H1 (cell line): ENCODE measurements around the gene SCO2.

Experiments
- E2F6 ChIP-seq: IDR thresholded peaks from 2 replicates; pipeline ENCODE4 v1.6.1; 2012; ENCODE audit warnings: inconsistent platforms
- GABPA ChIP-seq: IDR thresholded peaks from 2 replicates; pipeline ENCODE4 v1.6.1; 2011; ENCODE audit warnings: mild to moderate bottlenecking, low read length, moderate library complexity, borderline replicate concordance; ENCODE audit not compliant: insufficient read depth
- HDAC6 ChIP-seq: IDR thresholded peaks from one replicate; pipeline ENCODE4 v1.7.1; 2012; ENCODE audit warnings: low read depth, mild to moderate bottlenecking, inconsistent platforms, low read length, moderate library complexity
- POLR2A ChIP-seq, 2 experiments: IDR thresholded peaks; 1 replicate in 1 of 2; 2 replicates in 1 of 2; pipeline ENCODE4 v1.6.1; 2011; ENCODE audit warnings: low read depth in 2 of 2, low read length in 2 of 2, mild to moderate bottlenecking in 2 of 2; ENCODE audit errors: control extremely low read depth in 1 of 2
- RAD21 ChIP-seq, 2 experiments: IDR thresholded peaks in 1 of 2; conservative IDR thresholded peaks in 1 of 2; 2 replicates each; pipeline ENCODE4 v1.6.1; 2011; ENCODE audit warnings: low read depth in 2 of 2, low read length in 2 of 2, improper control_type of control experiment in 1 of 2, inconsistent platforms in 1 of 2, mild to moderate bottlenecking in 1 of 2, moderate library complexity in 1 of 2
- SAP30 ChIP-seq: fragments of 300-600 bp; sonication (generic); IDR thresholded peaks from 2 replicates; pipeline ENCODE4 v1.7.1; 2012; ENCODE audit warnings: low read length, moderate library complexity, mild to moderate bottlenecking, inconsistent platforms; ENCODE audit not compliant: insufficient read depth, insufficient replicate concordance
- TF ChIP-seq, protein P1 (sequence below), 3 experiments: IDR thresholded peaks; 1 replicate in 2 of 3; 2 replicates in 1 of 3; pipeline versions ENCODE4 v1.5.1 to v1.6.1; 2011; ENCODE audit warnings: low read length in 3 of 3, mild to moderate bottlenecking in 3 of 3, inconsistent platforms in 2 of 3, low read depth in 1 of 3, moderate library complexity in 1 of 3; ENCODE audit not compliant: insufficient read depth in 1 of 3; ENCODE audit errors: control extremely low read depth in 1 of 3

GRCh38 chr22:50526108-50526833 is 873 bp upstream of the SCO2 start:
- TF ChIP-seq, protein P1, sequence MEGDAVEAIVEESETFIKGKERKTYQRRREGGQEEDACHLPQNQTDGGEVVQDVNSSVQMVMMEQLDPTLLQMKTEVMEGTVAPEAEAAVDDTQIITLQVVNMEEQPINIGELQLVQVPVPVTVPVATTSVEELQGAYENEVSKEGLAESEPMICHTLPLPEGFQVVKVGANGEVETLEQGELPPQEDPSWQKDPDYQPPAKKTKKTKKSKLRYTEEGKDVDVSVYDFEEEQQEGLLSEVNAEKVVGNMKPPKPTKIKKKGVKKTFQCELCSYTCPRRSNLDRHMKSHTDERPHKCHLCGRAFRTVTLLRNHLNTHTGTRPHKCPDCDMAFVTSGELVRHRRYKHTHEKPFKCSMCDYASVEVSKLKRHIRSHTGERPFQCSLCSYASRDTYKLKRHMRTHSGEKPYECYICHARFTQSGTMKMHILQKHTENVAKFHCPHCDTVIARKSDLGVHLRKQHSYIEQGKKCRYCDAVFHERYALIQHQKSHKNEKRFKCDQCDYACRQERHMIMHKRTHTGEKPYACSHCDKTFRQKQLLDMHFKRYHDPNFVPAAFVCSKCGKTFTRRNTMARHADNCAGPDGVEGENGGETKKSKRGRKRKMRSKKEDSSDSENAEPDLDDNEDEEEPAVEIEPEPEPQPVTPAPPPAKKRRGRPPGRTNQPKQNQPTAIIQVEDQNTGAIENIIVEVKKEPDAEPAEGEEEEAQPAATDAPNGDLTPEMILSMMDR (IDR thresholded peaks at IDR 0.05; ENCODE audit: control extremely low read depth in 1 of 3, insufficient read depth in 1 of 3, low read depth in 1 of 3, low read length in 3 of 3) = peak; percentile 18 to 50 (median 27); a peak in 3 of 4 replicates
- TF ChIP-seq SAP30 = no peak
- TF ChIP-seq POLR2A (IDR thresholded peaks at IDR 0.05; ENCODE audit: control extremely low read depth in 1 of 2, low read depth in 2 of 2, low read length in 2 of 2) = no peak
- no peak for TF ChIP-seq GABPA
- no peak for TF ChIP-seq E2F6
- no peak; a peak in 1 of 4 replicates for TF ChIP-seq RAD21 (IDR thresholded peaks at IDR 0.05 in 1 of 2, conservative IDR thresholded peaks at IDR 0.05 in 1 of 2; ENCODE audit: low read depth in 2 of 2, low read length in 2 of 2)
- no peak for TF ChIP-seq HDAC6
